Measurements from ENCODE around the gene SMCO4. TPM values are rescaled to one million over a fixed set of nuclear protein-coding genes. Genes with fewer than 3 reads are reported as not detected.
A peak's percentile ranks its signal among the peaks of the same experiment; 100 is the strongest.

Gene SMCO4
- total RNA-seq, 2 donors from 2014 or later = 9.7 to 80.1 TPM

DNA sequence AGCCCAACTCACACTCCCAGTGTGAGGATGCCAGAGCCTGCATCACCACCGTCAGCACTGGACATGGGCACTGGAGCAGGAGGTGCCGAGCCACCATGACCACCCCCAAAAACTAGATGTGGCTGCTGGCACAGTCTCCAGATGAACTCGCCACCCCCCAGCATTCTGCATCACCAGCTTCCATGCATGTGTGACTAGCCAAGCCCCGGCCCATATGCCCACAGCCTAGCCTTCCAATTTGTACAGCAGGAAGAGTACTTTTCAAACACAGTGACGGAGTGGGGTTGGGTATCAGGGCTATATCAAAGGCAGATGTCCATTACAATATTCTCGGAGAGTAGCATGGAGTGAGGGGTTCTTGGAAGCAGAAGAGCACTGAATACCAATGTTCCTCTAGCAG lies 62.9 kb downstream of the SMCO4 start:
- H3K27ac ChIP-seq = no peak overlapping the region
- no peaks in the 10 kb centered on the region for H3K9me3 ChIP-seq
- H3K4me3 ChIP-seq = no peak overlapping the region
- ATAC-seq (ENCODE audit: insufficient number of reproducible peaks, low FRiP score, low read depth) (no peak), DNase-seq (ENCODE audit: low spot score) (no peak)
- H3K27me3 ChIP-seq (replicated peaks; ENCODE audit: insufficient read depth) = no peaks in the 10 kb centered on the region
- TF ChIP-seq CTCF (IDR thresholded peaks at IDR 0.05) = no peak
- H3K36me3 ChIP-seq = peaks cover 10% of the 10 kb centered on the region
- H3K4me1 ChIP-seq (ENCODE audit: control insufficient read depth in 1 of 2, low read depth in 2 of 2) = peaks cover 3% of the 10 kb centered on the region in 2 donors

- H3K27me3 ChIP-seq (replicated peaks; ENCODE audit: insufficient read depth) = no peaks in the 10 kb centered on the region
- TF ChIP-seq CTCF (IDR thresholded peaks at IDR 0.05) = no peak
- DNase-seq (ENCODE audit: low spot score) (no peak), ATAC-seq (ENCODE audit: insufficient number of reproducible peaks, low FRiP score, low read depth) (no peak)
- H3K4me3 ChIP-seq = no peak overlapping the region
- no peak overlapping the region for H3K27ac ChIP-seq
- H3K9me3 ChIP-seq = no peaks in the 10 kb centered on the region
- peaks cover 10% of the 10 kb centered on the region for H3K36me3 ChIP-seq
- no peaks in the 10 kb centered on the region for H3K4me1 ChIP-seq (ENCODE audit: control insufficient read depth in 1 of 2, low read depth in 2 of 2)
Observed at GRCh38 chr11:93478841-93479240, 64.3 kb downstream of the SMCO4 start.

- no peak overlapping the region for H3K4me3 ChIP-seq
- ATAC-seq (ENCODE audit: insufficient number of reproducible peaks, low FRiP score, low read depth) = no peak
- TF ChIP-seq CTCF (IDR thresholded peaks at IDR 0.05) = no peak
- H3K27me3 ChIP-seq (replicated peaks; ENCODE audit: insufficient read depth) = no peaks in the 10 kb centered on the region
- no peak for DNase-seq (ENCODE audit: low spot score)
- H3K9me3 ChIP-seq = no peaks in the 10 kb centered on the region
- H3K27ac ChIP-seq = no peak overlapping the region
- H3K36me3 ChIP-seq = peaks cover 10% of the 10 kb centered on the region
- H3K4me1 ChIP-seq (ENCODE audit: control insufficient read depth in 1 of 2, low read depth in 2 of 2) = no peaks in the 10 kb centered on the region
Observed at GRCh38 chr11:93477684-93478234, 65.4 kb downstream of the SMCO4 start.

GRCh38 chr11:93476796-93477195 lies 66.4 kb downstream of the SMCO4 start:
- peaks cover 10% of the 10 kb centered on the region for H3K36me3 ChIP-seq
- H3K9me3 ChIP-seq = no peaks in the 10 kb centered on the region
- no peaks in the 10 kb centered on the region for H3K27me3 ChIP-seq (replicated peaks; ENCODE audit: insufficient read depth)
- no peak for DNase-seq (ENCODE audit: low spot score)
- no peak overlapping the region for H3K27ac ChIP-seq
- H3K4me1 ChIP-seq (ENCODE audit: control insufficient read depth in 1 of 2, low read depth in 2 of 2) = no peaks in the 10 kb centered on the region
- H3K4me3 ChIP-seq = no peak overlapping the region
- no peak for TF ChIP-seq CTCF (IDR thresholded peaks at IDR 0.05)
- peak; percentile 18 for ATAC-seq (ENCODE audit: insufficient number of reproducible peaks, low FRiP score, low read depth)

GRCh38 chr11:93474123-93474522 lies 69.1 kb downstream of the SMCO4 start:
- no peaks in the 10 kb centered on the region for H3K4me1 ChIP-seq (ENCODE audit: control insufficient read depth in 1 of 2, low read depth in 2 of 2)
- peaks cover 8% of the 10 kb centered on the region for H3K36me3 ChIP-seq
- H3K4me3 ChIP-seq = no peak overlapping the region
- no peaks in the 10 kb centered on the region for H3K27me3 ChIP-seq (replicated peaks; ENCODE audit: insufficient read depth)
- ATAC-seq (ENCODE audit: insufficient number of reproducible peaks, low FRiP score, low read depth) (no peak), DNase-seq (ENCODE audit: low spot score) (no peak)
- no peak overlapping the region for H3K27ac ChIP-seq
- no peaks in the 10 kb centered on the region for H3K9me3 ChIP-seq
- no peak for TF ChIP-seq CTCF (IDR thresholded peaks at IDR 0.05)

Measured in thoracic aorta (tissue), 2 donors.